Ovary (tissue), 3 donors: ENCODE measurements around the gene BICRA.

ENCODE experiments used
- EP300 ChIP-seq: sonication (generic); formaldehyde crosslinking; IDR thresholded peaks from one replicate; pipeline ENCODE4 v1.6.1; 2017; ENCODE audit warnings: antibody characterized with exemption
- POLR2A ChIP-seq: fragments of 450-650 bp; IDR thresholded peaks from one replicate; pipeline ENCODE4 v1.6.1; 2017; ENCODE audit warnings: antibody characterized with exemption, mild to moderate bottlenecking, moderate library complexity
- TF ChIP-seq, protein P1 (sequence below), 3 donors: fragments of 450-650 bp in 2 of 3; fragments of 200-600 bp in 1 of 3; IDR thresholded peaks; one replicate each; pipeline versions ENCODE4 v1.5.1 to v1.8.0; 2016 to 2022; ENCODE audit warnings: antibody characterized with exemption in 3 of 3, mild to moderate bottlenecking in 1 of 3
- donor health status: DM: no; HTN: no; CAD: no.

DNA sequence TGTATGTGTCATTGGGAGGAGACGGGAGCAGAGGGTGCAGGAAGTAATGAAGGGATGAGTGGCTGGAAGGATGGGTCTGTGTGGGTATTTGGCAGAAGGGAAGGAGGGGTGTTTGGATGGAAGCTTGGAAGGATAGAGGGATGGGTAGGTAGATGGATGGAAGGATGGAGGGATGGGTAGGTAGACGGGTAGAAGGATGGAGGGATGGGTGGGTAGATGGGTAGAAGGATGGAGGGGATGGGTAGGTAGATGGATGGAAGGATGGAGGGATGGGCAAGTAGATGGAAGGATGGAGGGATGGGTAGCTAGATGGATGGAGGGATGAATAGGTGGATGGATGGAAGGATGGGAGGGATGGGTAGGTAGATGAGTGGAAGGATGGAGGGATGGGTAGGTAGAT, 62.6 kb downstream of the BICRA start:
- TF ChIP-seq, protein P1, sequence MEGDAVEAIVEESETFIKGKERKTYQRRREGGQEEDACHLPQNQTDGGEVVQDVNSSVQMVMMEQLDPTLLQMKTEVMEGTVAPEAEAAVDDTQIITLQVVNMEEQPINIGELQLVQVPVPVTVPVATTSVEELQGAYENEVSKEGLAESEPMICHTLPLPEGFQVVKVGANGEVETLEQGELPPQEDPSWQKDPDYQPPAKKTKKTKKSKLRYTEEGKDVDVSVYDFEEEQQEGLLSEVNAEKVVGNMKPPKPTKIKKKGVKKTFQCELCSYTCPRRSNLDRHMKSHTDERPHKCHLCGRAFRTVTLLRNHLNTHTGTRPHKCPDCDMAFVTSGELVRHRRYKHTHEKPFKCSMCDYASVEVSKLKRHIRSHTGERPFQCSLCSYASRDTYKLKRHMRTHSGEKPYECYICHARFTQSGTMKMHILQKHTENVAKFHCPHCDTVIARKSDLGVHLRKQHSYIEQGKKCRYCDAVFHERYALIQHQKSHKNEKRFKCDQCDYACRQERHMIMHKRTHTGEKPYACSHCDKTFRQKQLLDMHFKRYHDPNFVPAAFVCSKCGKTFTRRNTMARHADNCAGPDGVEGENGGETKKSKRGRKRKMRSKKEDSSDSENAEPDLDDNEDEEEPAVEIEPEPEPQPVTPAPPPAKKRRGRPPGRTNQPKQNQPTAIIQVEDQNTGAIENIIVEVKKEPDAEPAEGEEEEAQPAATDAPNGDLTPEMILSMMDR (IDR thresholded peaks at IDR 0.05) = no peak
- TF ChIP-seq POLR2A (no peak), EP300 (no peak)
